K562 (cell line): ENCODE data around the gene PNPLA2. TPM values are rescaled to one million over a fixed set of nuclear protein-coding genes. Genes with fewer than 3 reads are reported as not detected.

Experiments
- ATAC-seq: fragments of 200-7000 bp; cut with Tn5 transposase; 3 replicates; pipeline ENCODE4 v1.9.1; 2020; ENCODE audit warnings: moderate library complexity
- BruUV-seq: library from RNA; stranded (reverse); fragments of 400-500 nt; replicated peaks from 2 replicates; lab custom pipeline; 2021; lab: Mats Ljungman, UMichigan
- CTCF ChIA-PET: fragments of 300-600 bp; formaldehyde crosslinking; extraction: SDS; loops from one replicate; lab custom pipeline; 2021; ENCODE audit warnings: low intra/inter-chr PET ratio; lab: Yijun Ruan, JAX
- POLR2A ChIA-PET: fragments of 300-600, 350-650 bp; sonication (Branson Sonifier 250); formaldehyde crosslinking; extraction: SDS; loops from one replicate; lab custom pipeline; 2021; ENCODE audit warnings: antibody characterized with exemption, inconsistent platforms; lab: Yijun Ruan, JAX
- DNase-seq, 4 experiments: peaks; one replicate each; pipeline versions ENCODE4 v3.0.0 to v3.0.0-alpha.2; 2011 to 2018; ENCODE audit warnings: low spot score in 3 of 4, mixed read lengths in 3 of 4; ENCODE audit errors: extremely low read depth in 1 of 4
- FAIRE-seq: peaks from 2 replicates; lab custom pipeline; 2011; peaks lifted over from hg19 to GRCh38; lab: Jason Lieb, UNC
- H2AFZ ChIP-seq: 2 replicates; pipeline ENCODE4 v1.6.0; 2011; ENCODE audit warnings: low read depth, low read length, control low read depth, inconsistent platforms
- H3K27ac ChIP-seq: fragments of 200-600 bp; 3 replicates; pipeline ENCODE4 v1.8.0; 2011; ENCODE audit warnings: low read depth, mild to moderate bottlenecking, control low read depth, inconsistent platforms, low read length, moderate library complexity, mixed read lengths; ENCODE audit errors: extremely low read depth
- H3K27me3 ChIP-seq, 2 experiments: fragments of 300-600 bp in 1 of 2; 2 replicates in 1 of 2; 3 replicates in 1 of 2; pipeline versions ENCODE4 v1.6.0 to v1.8.0; 2011; ENCODE audit warnings: inconsistent platforms in 2 of 2, low read length in 2 of 2, mild to moderate bottlenecking in 1 of 2, mixed read lengths in 1 of 2, moderate library complexity in 1 of 2; ENCODE audit not compliant: control insufficient read depth in 2 of 2, insufficient read depth in 2 of 2
- H3K36me3 ChIP-seq: fragments of 300-600 bp; 3 replicates; pipeline ENCODE4 v1.8.0; 2011; ENCODE audit warnings: mild to moderate bottlenecking, low read length, inconsistent platforms; ENCODE audit not compliant: control insufficient read depth, insufficient read depth
- H3K4me1 ChIP-seq, 2 experiments: fragments of 200-600 bp in 1 of 2; replicated peaks in 1 of 2; 2 replicates in 1 of 2; 3 replicates in 1 of 2; pipeline versions ENCODE4 v1.5.1 to v1.8.0; 2011; ENCODE audit warnings: inconsistent platforms in 2 of 2, low read length in 2 of 2, mild to moderate bottlenecking in 1 of 2, mixed read lengths in 1 of 2, moderate library complexity in 1 of 2; ENCODE audit not compliant: control insufficient read depth in 2 of 2, insufficient read depth in 2 of 2
- H3K4me2 ChIP-seq: 2 replicates; pipeline ENCODE4 v1.6.1; 2011; ENCODE audit warnings: low read length, control low read depth, inconsistent platforms, mixed read lengths; ENCODE audit not compliant: insufficient read depth
- H3K4me3 ChIP-seq: fragments of 200-600 bp; sonication (generic), shearing (Covaris generic); 2 replicates; pipeline ENCODE4 v1.5.1; 2016; ENCODE audit warnings: control low read depth, inconsistent platforms
- H3K79me2 ChIP-seq: fragments of 200-600 bp; 3 replicates; pipeline ENCODE4 v1.8.0; 2011; ENCODE audit warnings: low read length, inconsistent platforms; ENCODE audit not compliant: control insufficient read depth, insufficient read depth
- H3K9ac ChIP-seq, 2 experiments: 2 replicates each; pipeline versions ENCODE4 v1.6.0 to v1.6.1; 2011; ENCODE audit warnings: low read depth in 2 of 2, low read length in 2 of 2, control low read depth in 1 of 2, inconsistent platforms in 1 of 2, mild to moderate bottlenecking in 1 of 2, mixed read lengths in 1 of 2; ENCODE audit not compliant: insufficient read depth in 1 of 2
- H3K9me1 ChIP-seq: one replicate; pipeline ENCODE4 v1.6.0; 2011; ENCODE audit warnings: inconsistent platforms, mild to moderate bottlenecking, low read length, moderate library complexity; ENCODE audit not compliant: control insufficient read depth, insufficient read depth
- H3K9me3 ChIP-seq: replicated peaks from 2 replicates; pipeline ENCODE4 v1.5.1; 2011; ENCODE audit warnings: low read depth, low read length, inconsistent platforms; ENCODE audit not compliant: control insufficient read depth, insufficient read depth
- H4K20me1 ChIP-seq: replicated peaks from 2 replicates; pipeline ENCODE4 v1.6.1; 2011; ENCODE audit warnings: low read length, inconsistent platforms, mixed read lengths; ENCODE audit not compliant: control insufficient read depth, insufficient read depth
- BCOR ChIP-seq: fragments of 450-650 bp; IDR thresholded peaks from 2 replicates; pipeline ENCODE4 v1.6.1; 2016
- KDM5B ChIP-seq: fragments of 200-600 bp; sonication (generic); IDR thresholded peaks from 2 replicates; pipeline ENCODE4 v1.6.1; 2012; ENCODE audit warnings: low read depth, mild to moderate bottlenecking, moderate library complexity, low read length, control low read depth, inconsistent platforms; ENCODE audit not compliant: insufficient replicate concordance
- PCBP1 ChIP-seq: fragments of 200-400 bp; formaldehyde crosslinking; IDR thresholded peaks from 2 replicates; pipeline ENCODE4 v1.6.1; 2018; ENCODE audit warnings: mild to moderate bottlenecking, low read depth, low read length; ENCODE audit not compliant: poor library complexity, severe bottlenecking
- POLR2B ChIP-seq: fragments of 450-650 bp; IDR thresholded peaks from 2 replicates; pipeline ENCODE4 v1.6.1; 2018; ENCODE audit warnings: low read depth; ENCODE audit not compliant: partially characterized antibody
- POLR2G ChIP-seq: fragments of 200-400 bp; formaldehyde crosslinking; IDR thresholded peaks from 2 replicates; pipeline ENCODE4 v1.6.1; 2017; ENCODE audit warnings: low read depth, mild to moderate bottlenecking, antibody characterized with exemption, low read length, moderate library complexity
- TSC22D4 ChIP-seq: fragments of 450-650 bp; IDR thresholded peaks from 2 replicates; pipeline ENCODE4 v1.6.1; 2016; ENCODE audit warnings: missing genetic modification characterization, missing biosample characterization, control low read depth
- WGBS: fragments of 100-300 bp; shearing (Covaris generic); methylation state at CpG from one replicate; pipeline ENCODE4 v1.1.6; 2016; ENCODE audit warnings: low coverage, mixed read lengths; ENCODE audit not compliant: insufficient coverage; ENCODE audit errors: missing lambda C conversion rate; 5-methylcytosine and 5-hydroxymethylcytosine counted together
- in situ Hi-C: fragments of 300-500 bp; cut with MboI; formaldehyde crosslinking; loops from 4 replicates; pipeline ENCODE4 v1.15.0; 2018; ENCODE audit warnings: inconsistent platforms, mixed read lengths
- intact Hi-C: fragments of 100-400 bp; cut with micrococcal nuclease; formaldehyde crosslinking; loops from 2 replicates; pipeline ENCODE4 v1.14.2; 2022
- polyA plus RNA-seq, 8 experiments: library from polyadenylated mRNA; depleted of rRNA in 4 of 8; stranded (reverse) in 5 of 8; unstranded in 3 of 8; fragments of >200 nt; fragmentation: Nextera tagmentation in 2 of 8; fragmentation: Illumina TruSeq in 1 of 8; extraction: Ambion mirVana in 2 of 8; extraction: Trizol in 1 of 8; gene quantifications; 2 replicates each; pipeline versions ENCODE4 v1.2.1 to v1.2.3, GENCODE V29; 2011 to 2014; ENCODE audit warnings: inconsistent platforms in 1 of 8, missing spikeins in 1 of 8
- total RNA-seq, 7 experiments: library from RNA; depleted of rRNA in 6 of 7; stranded (reverse); fragments of >200 nt in 6 of 7; fragmentation: Illumina TruSeq in 2 of 7; extraction: Trizol in 2 of 7; gene quantifications; 2 replicates each; pipeline versions ENCODE4 v1.2.1 to v1.2.3, GENCODE V29; 2011 to 2021; ENCODE audit warnings: low replicate concordance in 1 of 7

The PNPLA2 gene
- total and polyA plus RNA-seq, 9 of the 15 experiments (the other 6 are each of a cell fraction or from before 2014, with no cell fraction given), result 0.39 to 87.1 (median 8.4) TPM

GRCh38 chr11:786235-787083, 32.3 kb upstream of the PNPLA2 start:
- Histone ChIP-seq H3K27me3 (no peaks in the 10 kb centered on the region), H2AFZ (no peak overlapping the region), H3K79me2 (no peaks in the 10 kb centered on the region), H3K4me3 (no peak overlapping the region), H4K20me1 (no peaks in the 10 kb centered on the region), H3K4me2 (no peak overlapping the region), H3K9ac (peak overlapping the region in 1 of 2 experiments; percentile 76; a peak in 2 of 4 replicates), H3K36me3 (peaks cover 2% of the 10 kb centered on the region; the same call in 1 of the 3 replicates), H3K9me3 (no peaks in the 10 kb centered on the region), H3K4me1 (peaks cover 0 to 74% of the 10 kb centered on the region in 2 experiments; a peak in 2 of 5 replicates), H3K9me1 (peaks cover 3% of the 10 kb centered on the region), H3K27ac (no peak overlapping the region)
- ChIA-PET CTCF (no interaction called here), POLR2A (interaction anchor here (0.6 to 1.1 kb wide), 6 partner anchors 9 to 238 kb away, joined by 3 to 4 read pairs (median 3); partner anchors contain the start of gene PIDD1)
- intact Hi-C loops (no loop called here), in situ Hi-C loops (no loop called here)
- no TSS peak for BruUV-seq
- ATAC-seq (no peak; the same call in 2 of the 3 replicates), FAIRE-seq (no peak), DNase-seq (no peak)
- peak; percentile 26 for TF ChIP-seq KDM5B
- peak; percentile 30 for TF ChIP-seq POLR2B
- TF ChIP-seq TSC22D4 (tag), result no peak
- TF ChIP-seq PCBP1, result peak; percentile 52
- no peak for TF ChIP-seq BCOR
- peak; percentile 70 for TF ChIP-seq POLR2G
- WGBS, result 27% methylated on average over 22 of the region's 24 CpGs
